ENCODE measurements around the gene MYO1D.
"Not testable (repeated sequence)": the region's sequence is repeated elsewhere in the genome, so short reads cannot be mapped to it uniquely, and the experiment has no call there.

Gene MYO1D

GRCh38 chr17:32771396-32771795, 105.5 kb downstream of the MYO1D start:
- DNase-seq = no peak

GRCh38 chr17:32769846-32770245, 107.1 kb downstream of the MYO1D start:
- no peak for DNase-seq

GRCh38 chr17:32763855-32764439, 113.0 kb downstream of the MYO1D start:
- no peak for DNase-seq

GRCh38 chr17:32759476-32759875, 117.4 kb downstream of the MYO1D start:
- DNase-seq = no peak

- no peak for DNase-seq
These were observed 119.0 kb downstream of the MYO1D start for GRCh38 chr17:32757963-32758362.

GRCh38 chr17:32756696-32757095, 120.2 kb downstream of the MYO1D start:
- no peak for DNase-seq

- peak in 1 of 2 donors; percentile 67 for DNase-seq
These were observed 121.7 kb downstream of the MYO1D start for GRCh38 chr17:32755045-32755805.

- no peak for DNase-seq
These were observed 124.0 kb downstream of the MYO1D start for GRCh38 chr17:32752934-32753333.

- DNase-seq = no peak
These were observed 129.1 kb downstream of the MYO1D start for GRCh38 chr17:32747856-32748255.

GRCh38 chr17:32746698-32747097, 130.2 kb downstream of the MYO1D start:
- no peak for DNase-seq

GRCh38 chr17:32746280-32746679, 130.6 kb downstream of the MYO1D start:
- no peak for DNase-seq

- DNase-seq = no peak
These were observed 134.0 kb downstream of the MYO1D start for GRCh38 chr17:32742681-32743538.

- DNase-seq = no peak
These were observed 135.5 kb downstream of the MYO1D start for GRCh38 chr17:32741381-32741780.

- no peak for DNase-seq
These were observed 137.2 kb downstream of the MYO1D start for GRCh38 chr17:32739722-32740121.

- not testable (repeated sequence) for DNase-seq
These were observed 137.8 kb downstream of the MYO1D start for GRCh38 chr17:32739151-32739550.

- no peak for DNase-seq
These were observed 143.5 kb downstream of the MYO1D start for GRCh38 chr17:32733401-32733800.

- DNase-seq = no peak
These were observed 144.0 kb downstream of the MYO1D start for GRCh38 chr17:32732900-32733299.

- DNase-seq = no peak
These were observed 144.7 kb downstream of the MYO1D start for GRCh38 chr17:32732296-32732642.

GRCh38 chr17:32731556-32732295, 145.2 kb downstream of the MYO1D start:
- no peak for DNase-seq

- no peak for DNase-seq
These were observed 149.2 kb downstream of the MYO1D start for GRCh38 chr17:32727681-32728080.

GRCh38 chr17:32725697-32726096, 151.2 kb downstream of the MYO1D start:
- DNase-seq = no peak

- no peak for DNase-seq
These were observed 153.5 kb downstream of the MYO1D start for GRCh38 chr17:32723310-32723955.

GRCh38 chr17:32722733-32723132, 154.2 kb downstream of the MYO1D start:
- DNase-seq = no peak

All from CD4-positive, alpha-beta T cell treated with Interferon alpha-2 for 1 hour (primary cell).